GM19238 (cell line): Measurements from ENCODE around the gene CERCAM.
A peak's percentile ranks its signal among the peaks of the same experiment; 100 is the strongest.

Experiments used
- DNase-seq: peaks from one replicate; pipeline ENCODE4 v3.0.0; 2011; ENCODE audit warnings: low spot score; ENCODE audit not compliant: insufficient read length

Gene CERCAM

GRCh38 chr9:128455849-128456612 lies 35.4 kb downstream of the CERCAM start, which contains the start of gene ODF2:
TSS of gene ODF2 (plus strand) at chr9:128456006. CDS start at chr9:128456092, 86 bp downstream.
- DNase-seq: peak; percentile 99

- peak; percentile 88 for DNase-seq
Observed at GRCh38 chr9:128456613-128457061, 36.0 kb downstream of the CERCAM start.

- DNase-seq: no peak
Observed at GRCh38 chr9:128457207-128457606, 36.5 kb downstream of the CERCAM start.

GRCh38 chr9:128459011-128459410 lies 38.4 kb downstream of the CERCAM start:
- no peak for DNase-seq

GRCh38 chr9:128469070-128469469 lies 48.4 kb downstream of the CERCAM start:
- DNase-seq: no peak

- DNase-seq: no peak
Observed at GRCh38 chr9:128470560-128470959, 49.9 kb downstream of the CERCAM start.

- no peak for DNase-seq
Observed at GRCh38 chr9:128473104-128473503, 52.4 kb downstream of the CERCAM start.

GRCh38 chr9:128475867-128476266 lies 55.2 kb downstream of the CERCAM start:
- DNase-seq: no peak

GRCh38 chr9:128479262-128479661 lies 58.6 kb downstream of the CERCAM start:
- no peak for DNase-seq

GRCh38 chr9:128481561-128481960 lies 60.9 kb downstream of the CERCAM start:
- DNase-seq: no peak

- DNase-seq: no peak
Observed at GRCh38 chr9:128482186-128482585, 61.5 kb downstream of the CERCAM start.

GRCh38 chr9:128484686-128485413 lies 64.2 kb downstream of the CERCAM start:
- no peak for DNase-seq

- DNase-seq: no peak
Observed at GRCh38 chr9:128485414-128485855, 64.8 kb downstream of the CERCAM start.

- DNase-seq: no peak
Observed at GRCh38 chr9:128486201-128486600, 65.5 kb downstream of the CERCAM start.
